DMS 273 (cell line): ENCODE data around the gene RYK.

Experiments used
- DNase-seq: peaks from one replicate; lab custom pipeline; 2025; ENCODE audit not compliant: unreplicated experiment; lab: John Stamatoyannopoulos, UW

The RYK gene

GRCh38 chr3:134258761-134259347 lies 8.2 kb upstream of the RYK start:
- no peak for DNase-seq

GRCh38 chr3:134255404-134255803 lies 4.7 kb upstream of the RYK start:
- no peak for DNase-seq

- no peak for DNase-seq
Observed at GRCh38 chr3:134253475-134254226, 3.0 kb upstream of the RYK start.

- DNase-seq = no peak
Observed at GRCh38 chr3:134252766-134253165, 2.1 kb upstream of the RYK start.

- no peak for DNase-seq
Observed at GRCh38 chr3:134251731-134252391, 1.2 kb upstream of the RYK start.

GRCh38 chr3:134249935-134250716 lies 533 bp downstream of the RYK start:
- DNase-seq = peak; percentile 84

- DNase-seq = no peak
Observed at GRCh38 chr3:134249296-134249841, 1.3 kb downstream of the RYK start.

- DNase-seq = no peak
Observed at GRCh38 chr3:134244921-134245320, 5.7 kb downstream of the RYK start.

GRCh38 chr3:134242649-134243617 lies 7.7 kb downstream of the RYK start:
- no peak for DNase-seq

- DNase-seq = no peak
Observed at GRCh38 chr3:134239538-134239937, 11.1 kb downstream of the RYK start.

- DNase-seq = no peak
Observed at GRCh38 chr3:134237454-134238145, 13.1 kb downstream of the RYK start.

GRCh38 chr3:134236505-134237170 lies 14.0 kb downstream of the RYK start:
- no peak for DNase-seq

GRCh38 chr3:134235577-134236076 lies 15.0 kb downstream of the RYK start:
- no peak for DNase-seq

GRCh38 chr3:134232951-134233350 lies 17.7 kb downstream of the RYK start:
- no peak for DNase-seq

- no peak for DNase-seq
Observed at GRCh38 chr3:134232151-134232550, 18.5 kb downstream of the RYK start.

GRCh38 chr3:134231131-134231530 lies 19.5 kb downstream of the RYK start:
- no peak for DNase-seq

- no peak for DNase-seq
Observed at GRCh38 chr3:134229038-134229437, 21.6 kb downstream of the RYK start.

GRCh38 chr3:134228479-134228878 lies 22.2 kb downstream of the RYK start:
- DNase-seq = no peak

- no peak for DNase-seq
Observed at GRCh38 chr3:134228035-134228434, 22.6 kb downstream of the RYK start.
